GM23338 (cell line): ENCODE data around the gene TNFRSF4. TPM values are rescaled to one million over a fixed set of nuclear protein-coding genes. Genes with fewer than 3 reads are reported as not detected.

Source experiments
- ATAC-seq: fragments of 200-7000 bp; cut with Tn5 transposase; 3 replicates; pipeline ENCODE4 v1.9.1; 2020
- DNase-seq: peaks from one replicate; pipeline ENCODE4 v3.0.0-alpha.2; 2015; ENCODE audit warnings: low spot score
- H2AFZ ChIP-seq: fragments of 200-600 bp; sonication (generic); 2 replicates; pipeline ENCODE4 v1.8.0; 2016; ENCODE audit warnings: antibody characterized with exemption, mild to moderate bottlenecking, moderate library complexity
- H3F3A ChIP-seq: fragments of 200-600 bp; sonication (generic); replicated peaks from 2 replicates; pipeline ENCODE4 v1.8.0; 2017; ENCODE audit warnings: antibody characterized with exemption, mixed run types, low read depth
- H3K27ac ChIP-seq: fragments of 200-600 bp; sonication (generic); 2 replicates; pipeline ENCODE4 v1.6.1; 2016; ENCODE audit warnings: low read depth
- H3K27me3 ChIP-seq: fragments of 200-600 bp; sonication (generic); 2 replicates; pipeline ENCODE4 v1.8.0; 2016; ENCODE audit warnings: mild to moderate bottlenecking, mixed run types, moderate library complexity; ENCODE audit not compliant: insufficient read depth
- H3K36me3 ChIP-seq: fragments of 200-600 bp; sonication (generic); 2 replicates; pipeline ENCODE4 v1.8.0; 2016; ENCODE audit warnings: mild to moderate bottlenecking; ENCODE audit not compliant: insufficient read depth
- H3K4me1 ChIP-seq: fragments of 200-600 bp; sonication (generic); 2 replicates; pipeline ENCODE4 v1.8.0; 2016; ENCODE audit warnings: mild to moderate bottlenecking, moderate library complexity; ENCODE audit not compliant: insufficient read depth
- H3K4me2 ChIP-seq: fragments of 200-600 bp; sonication (generic); 2 replicates; pipeline ENCODE4 v1.7.1; 2017; ENCODE audit warnings: mixed run types
- H3K4me3 ChIP-seq: fragments of 200-600 bp; sonication (generic); 2 replicates; pipeline ENCODE4 v1.6.1; 2016; ENCODE audit warnings: mixed run types
- H3K79me2 ChIP-seq: fragments of 200-600 bp; sonication (generic); replicated peaks from 2 replicates; pipeline ENCODE4 v1.8.0; 2017; ENCODE audit warnings: mild to moderate bottlenecking; ENCODE audit not compliant: insufficient read depth
- H3K9me2 ChIP-seq: fragments of 200-600 bp; sonication (generic); 2 replicates; pipeline ENCODE4 v1.8.0; 2017; ENCODE audit not compliant: insufficient read depth
- H4K20me1 ChIP-seq: fragments of 200-600 bp; sonication (generic); replicated peaks from 2 replicates; pipeline ENCODE4 v1.8.0; 2017; ENCODE audit warnings: mild to moderate bottlenecking; ENCODE audit not compliant: insufficient read depth
- H3K27ac Mint-ChIP-seq: 2 replicates; pipeline ENCODE4 v1.8.0; 2020; ENCODE audit warnings: inconsistent platforms, mild to moderate bottlenecking, moderate library complexity, mixed read lengths
- H3K27me3 Mint-ChIP-seq: 3 replicates; pipeline ENCODE4 v1.8.0; 2022; ENCODE audit warnings: low read depth, mild to moderate bottlenecking, moderate library complexity, mixed read lengths, inconsistent platforms; ENCODE audit not compliant: insufficient read depth, poor library complexity
- H3K36me3 Mint-ChIP-seq: 3 replicates; pipeline ENCODE4 v1.8.0; 2021; ENCODE audit warnings: low read depth, mild to moderate bottlenecking, inconsistent platforms, moderate library complexity, mixed read lengths
- H3K4me1 Mint-ChIP-seq: 3 replicates; pipeline ENCODE4 v1.8.0; 2020; ENCODE audit warnings: mild to moderate bottlenecking, inconsistent platforms, mixed read lengths
- H3K4me3 Mint-ChIP-seq: 3 replicates; pipeline ENCODE4 v1.8.0; 2021; ENCODE audit warnings: moderate library complexity, mild to moderate bottlenecking, inconsistent platforms, mixed read lengths
- H3K9me3 Mint-ChIP-seq: 3 replicates; pipeline ENCODE4 v1.8.0; 2020; ENCODE audit warnings: moderate library complexity, mild to moderate bottlenecking, inconsistent platforms, mixed read lengths
- CREB1 ChIP-seq: fragments of 250-450 bp; sonication (Bioruptor Pico); IDR thresholded peaks from 2 replicates; pipeline ENCODE4 v1.5.0; 2020; ENCODE audit warnings: low read depth, mild to moderate bottlenecking, moderate library complexity
- CTCF ChIP-seq, 2 experiments: fragments of 200-600 bp in 1 of 2; sonication (generic) in 1 of 2; conservative IDR thresholded peaks; 2 replicates each; pipeline versions ENCODE4 v1.5.1 to v1.6.1; 2016 to 2017; ENCODE audit warnings: antibody characterized with exemption in 2 of 2, low read depth in 2 of 2, mild to moderate bottlenecking in 2 of 2, moderate library complexity in 1 of 2
- ETS1 ChIP-seq: IDR thresholded peaks from 2 replicates; pipeline ENCODE4 v1.6.1; 2016; ENCODE audit warnings: antibody characterized with exemption
- EZH2 ChIP-seq: fragments of 200-600 bp; sonication (generic); IDR thresholded peaks from one replicate; pipeline ENCODE4 v1.8.0; 2017; ENCODE audit warnings: antibody characterized with exemption, mild to moderate bottlenecking, low read depth; ENCODE audit not compliant: unreplicated experiment
- EZH2phosphoT487 ChIP-seq: fragments of 200-600 bp; sonication (generic); IDR thresholded peaks from one replicate; pipeline ENCODE4 v1.8.1; 2018; ENCODE audit warnings: antibody characterized with exemption; ENCODE audit not compliant: unreplicated experiment
- JUNB ChIP-seq: IDR thresholded peaks from one replicate; pipeline ENCODE4 v1.6.1; 2016; ENCODE audit warnings: antibody characterized with exemption; ENCODE audit not compliant: unreplicated experiment
- NANOG ChIP-seq: IDR thresholded peaks from 2 replicates; pipeline ENCODE4 v1.6.1; 2016; ENCODE audit warnings: antibody characterized with exemption, borderline replicate concordance
- POLR2AphosphoS5 ChIP-seq: IDR thresholded peaks from 2 replicates; pipeline ENCODE4 v1.6.1; 2016; ENCODE audit warnings: antibody characterized with exemption, low read depth
- ZNF114 ChIP-seq: fragments of 250-450 bp; sonication (Bioruptor Pico); IDR thresholded peaks from 2 replicates; pipeline ENCODE4 v1.5.0; 2020; ENCODE audit warnings: mild to moderate bottlenecking, moderate library complexity
- ZNF331 ChIP-seq: fragments of 250-450 bp; sonication (Bioruptor Pico); IDR thresholded peaks from 2 replicates; pipeline ENCODE4 v1.5.0; 2020; ENCODE audit warnings: low read depth, mild to moderate bottlenecking, moderate library complexity
- ZNF462 ChIP-seq: fragments of 250-450 bp; sonication (Bioruptor Pico); IDR thresholded peaks from 2 replicates; pipeline ENCODE4 v1.5.0; 2020; ENCODE audit warnings: mild to moderate bottlenecking, moderate library complexity
- polyA plus RNA-seq: library from polyadenylated mRNA; unstranded; fragments of >200 nt; fragmentation: Nextera tagmentation; extraction: Ambion mirVana; gene quantifications from 2 replicates; pipeline ENCODE4 v1.2.1, GENCODE V29; 2016
- total RNA-seq: library from RNA; depleted of rRNA; stranded (reverse); fragments of >200 nt; shearing (Covaris generic); gene quantifications from 2 replicates; pipeline ENCODE4 v1.2.3, GENCODE V29; 2014

The TNFRSF4 gene
- total and polyA plus RNA-seq, 2 experiments from 2014 or later = not detected

- TF ChIP-seq ZNF462 (no peak), POLR2AphosphoS5 (no peak), ZNF331 (CRISPR knock-in tag) (no peak), ZNF114 (CRISPR knock-in tag) (no peak), JUNB (no peak), EZH2phosphoT487 (no peak)
These were observed 32.0 kb upstream of the TNFRSF4 start (continued) for GRCh38 chr1:1245817-1246576.

- no peak for DNase-seq
- H2AFZ ChIP-seq = no peak overlapping the region
- no peaks in the 10 kb centered on the region for H3K9me2 ChIP-seq
- Mint-ChIP-seq H3K36me3 (peaks cover 3% of the 10 kb centered on the region; the same call in 1 of the 3 replicates), H3K27me3 (peaks cover 4% of the 10 kb centered on the region), H3K4me1 (no peaks in the 10 kb centered on the region), H3K4me3 (no peak overlapping the region), H3K9me3 (no peaks in the 10 kb centered on the region), H3K27ac (no peak overlapping the region)
- H4K20me1 ChIP-seq = no peaks in the 10 kb centered on the region
- H3K79me2 ChIP-seq = no peaks in the 10 kb centered on the region
- H3K4me1 ChIP-seq = peaks cover 3% of the 10 kb centered on the region; the same call in 1 of the 2 replicates
- no peaks in the 10 kb centered on the region for H3F3A ChIP-seq
- no peaks in the 10 kb centered on the region for H3K36me3 ChIP-seq
- no peak overlapping the region for H3K4me3 ChIP-seq
- no peak overlapping the region for H3K27ac ChIP-seq
- peaks cover 10% of the 10 kb centered on the region; the same call in 1 of the 2 replicates for H3K27me3 ChIP-seq
- no peak overlapping the region for H3K4me2 ChIP-seq
- ATAC-seq = no peak
- TF ChIP-seq JUNB (no peak), POLR2AphosphoS5 (no peak), ETS1 (no peak), NANOG (no peak), EZH2 (no peak), CTCF (conservative IDR thresholded peaks at IDR 0.05; ENCODE audit: low read depth in 2 of 2) (no peak), ZNF114 (CRISPR knock-in tag) (no peak), CREB1 (no peak)
These were observed 31.3 kb upstream of the TNFRSF4 start for GRCh38 chr1:1245178-1245816.
